Measurements from ENCODE around the gene RALGPS1. TPM values are rescaled to one million over a fixed set of nuclear protein-coding genes. Genes with fewer than 3 reads are reported as not detected.

The RALGPS1 gene
- total and polyA plus RNA-seq, 7 donors = 3.9 to 7.7 (median 5.4) TPM

GRCh38 chr9:127035948-127036347 is 121.4 kb downstream of the RALGPS1 start:
- Histone ChIP-seq H3K36me3 (ENCODE audit: insufficient read depth in 1 of 2, low read depth in 1 of 2) (no peaks in the 10 kb centered on the region), H3K4me3 (no peak overlapping the region), H3K4me1 (peaks cover 19% of the 10 kb centered on the region), H3K9me3 (no peaks in the 10 kb centered on the region), H3K27ac (peak overlapping the region; percentile 46), H3K27me3 (ENCODE audit: insufficient read depth in 3 of 3, low read length in 2 of 3) (no peaks in the 10 kb centered on the region)
- DNase-seq = peak; percentile 57 to 82
- TF ChIP-seq CTCF (IDR thresholded peaks at IDR 0.05) = no peak
- WGBS, 3 donors = 31 to 38% (median 36%) methylated on average over 4 of the region's 4 CpGs
- ATAC-seq = peak; percentile 45 to 72 (median 58)
- intact Hi-C loops (cut with DNase I) = no loop called here

- Histone ChIP-seq H3K27ac (peak overlapping the region; percentile 46), H3K4me3 (no peak overlapping the region), H3K9me3 (no peaks in the 10 kb centered on the region), H3K4me1 (peaks cover 19% of the 10 kb centered on the region), H3K27me3 (ENCODE audit: insufficient read depth in 3 of 3, low read length in 2 of 3) (no peaks in the 10 kb centered on the region), H3K36me3 (ENCODE audit: insufficient read depth in 1 of 2, low read depth in 1 of 2) (no peaks in the 10 kb centered on the region)
- ATAC-seq (no peak), DNase-seq (no peak)
- no peak for TF ChIP-seq CTCF (IDR thresholded peaks at IDR 0.05)
- intact Hi-C loops (cut with DNase I) = no loop called here
- WGBS, 3 donors = 62 to 74% (median 71%) methylated on average over 2 of the region's 2 CpGs
Measured at GRCh38 chr9:127036437-127036836, 121.9 kb downstream of the RALGPS1 start.

GRCh38 chr9:127038531-127038930 is 123.9 kb downstream of the RALGPS1 start:
- Histone ChIP-seq H3K27ac (no peak overlapping the region), H3K9me3 (no peaks in the 10 kb centered on the region), H3K36me3 (ENCODE audit: insufficient read depth in 1 of 2, low read depth in 1 of 2) (no peaks in the 10 kb centered on the region), H3K27me3 (ENCODE audit: insufficient read depth in 3 of 3, low read length in 2 of 3) (no peaks in the 10 kb centered on the region), H3K4me1 (peaks cover 19% of the 10 kb centered on the region), H3K4me3 (no peak overlapping the region)
- WGBS, 3 donors = 96 to 98% (median 97%) methylated on average over 5 of the region's 5 CpGs
- no peak for DNase-seq
- intact Hi-C loops (cut with DNase I) = no loop called here
- no peak for ATAC-seq
- no peak for TF ChIP-seq CTCF (IDR thresholded peaks at IDR 0.05)

- 94 to 99% (median 98%) methylated on average over 2 of the region's 2 CpGs for WGBS, 3 donors
- intact Hi-C loops (cut with DNase I) = no loop called here
- no peak for ATAC-seq
- no peak for DNase-seq
- Histone ChIP-seq H3K27ac (no peak overlapping the region), H3K4me3 (no peak overlapping the region), H3K27me3 (ENCODE audit: insufficient read depth in 3 of 3, low read length in 2 of 3) (no peaks in the 10 kb centered on the region), H3K9me3 (no peaks in the 10 kb centered on the region), H3K36me3 (ENCODE audit: insufficient read depth in 1 of 2, low read depth in 1 of 2) (no peaks in the 10 kb centered on the region), H3K4me1 (peaks cover 19% of the 10 kb centered on the region)
- TF ChIP-seq CTCF (IDR thresholded peaks at IDR 0.05) = no peak
Measured at GRCh38 chr9:127039492-127039891, 124.9 kb downstream of the RALGPS1 start.

- no peak for TF ChIP-seq CTCF (IDR thresholded peaks at IDR 0.05)
- intact Hi-C loops (cut with DNase I) = no loop called here
Measured at GRCh38 chr9:127045148-127045547, 130.6 kb downstream of the RALGPS1 start.

More at GRCh38 chr9:127045148-127045547, 130.6 kb downstream of the RALGPS1 start:
- no peak for ATAC-seq
- no peak overlapping the region for H3K4me3 ChIP-seq
- H3K4me1 ChIP-seq = no peaks in the 10 kb centered on the region
- no peak overlapping the region for H3K27ac ChIP-seq
- DNase-seq = no peak
- no peaks in the 10 kb centered on the region for H3K27me3 ChIP-seq (ENCODE audit: insufficient read depth in 3 of 3, low read length in 2 of 3)
- H3K9me3 ChIP-seq = no peaks in the 10 kb centered on the region
- WGBS, 3 donors = 95 to 98% (median 96%) methylated on average over 1 of the region's 1 CpG
- no peaks in the 10 kb centered on the region for H3K36me3 ChIP-seq (ENCODE audit: insufficient read depth in 1 of 2, low read depth in 1 of 2)
